ENCODE results near the gene BAZ2B. TPM values are rescaled to one million over a fixed set of nuclear protein-coding genes. Genes with fewer than 3 reads are reported as not detected.

Gene BAZ2B
- total RNA-seq, 1 donor = 63.5 TPM

- peak; percentile 23 for DNase-seq (ENCODE audit: low read depth)
- no peak overlapping the region for H3K4me3 ChIP-seq (ENCODE audit: low read depth, low read length)
- no peak for TF ChIP-seq CTCF (IDR thresholded peaks at IDR 0.05; ENCODE audit: insufficient read depth, low read depth, low read length)
Observed at GRCh38 chr2:159600752-159601151, 15.6 kb downstream of the BAZ2B start.

GRCh38 chr2:159595410-159596046 lies 20.8 kb downstream of the BAZ2B start:
- no peak for TF ChIP-seq CTCF (IDR thresholded peaks at IDR 0.05; ENCODE audit: insufficient read depth, low read depth, low read length)
- DNase-seq (ENCODE audit: low read depth) = no peak
- no peak overlapping the region for H3K4me3 ChIP-seq (ENCODE audit: low read depth, low read length)

- no peak for DNase-seq (ENCODE audit: low read depth)
- no peak overlapping the region for H3K4me3 ChIP-seq (ENCODE audit: low read depth, low read length)
- no peak for TF ChIP-seq CTCF (IDR thresholded peaks at IDR 0.05; ENCODE audit: insufficient read depth, low read depth, low read length)
Observed at GRCh38 chr2:159592441-159592840, 23.9 kb downstream of the BAZ2B start.

GRCh38 chr2:159591221-159591620 lies 25.1 kb downstream of the BAZ2B start:
- DNase-seq (ENCODE audit: low read depth) = no peak
- no peak for TF ChIP-seq CTCF (IDR thresholded peaks at IDR 0.05; ENCODE audit: insufficient read depth, low read depth, low read length)
- H3K4me3 ChIP-seq (ENCODE audit: low read depth, low read length) = no peak overlapping the region

- DNase-seq (ENCODE audit: low read depth) = no peak
- no peak for TF ChIP-seq CTCF (IDR thresholded peaks at IDR 0.05; ENCODE audit: insufficient read depth, low read depth, low read length)
- H3K4me3 ChIP-seq (ENCODE audit: low read depth, low read length) = no peak overlapping the region
Observed at GRCh38 chr2:159589286-159589685, 27.1 kb downstream of the BAZ2B start.

GRCh38 chr2:159586034-159586433 lies 30.3 kb downstream of the BAZ2B start:
- no peak overlapping the region for H3K4me3 ChIP-seq (ENCODE audit: low read depth, low read length)
- DNase-seq (ENCODE audit: low read depth) = no peak
- TF ChIP-seq CTCF (IDR thresholded peaks at IDR 0.05; ENCODE audit: insufficient read depth, low read depth, low read length) = no peak

GRCh38 chr2:159585622-159586021 lies 30.7 kb downstream of the BAZ2B start:
- no peak overlapping the region for H3K4me3 ChIP-seq (ENCODE audit: low read depth, low read length)
- DNase-seq (ENCODE audit: low read depth) = no peak
- no peak for TF ChIP-seq CTCF (IDR thresholded peaks at IDR 0.05; ENCODE audit: insufficient read depth, low read depth, low read length)
